Type B pancreatic cell (in vitro differentiated cells): ENCODE data around the gene AGBL5. TPM values are rescaled to one million over a fixed set of nuclear protein-coding genes. Genes with fewer than 3 reads are reported as not detected.

Experiments used
- DNase-seq: peaks from one replicate; pipeline ENCODE4 v3.0.0; 2021; ENCODE audit warnings: mixed read lengths; ENCODE audit not compliant: unreplicated experiment; ENCODE audit errors: extremely low spot score
- H3K27ac Mint-ChIP-seq: 2 replicates; pipeline ENCODE4 v1.8.0; 2021; ENCODE audit warnings: mild to moderate bottlenecking, mixed read lengths
- H3K27me3 Mint-ChIP-seq: 2 replicates; pipeline ENCODE4 v1.8.0; 2021; ENCODE audit warnings: mixed read lengths
- H3K36me3 Mint-ChIP-seq: 2 replicates; pipeline ENCODE4 v1.8.0; 2021; ENCODE audit warnings: mixed read lengths
- H3K4me1 Mint-ChIP-seq: one replicate; pipeline ENCODE4 v1.8.0; 2021; ENCODE audit warnings: mixed read lengths; ENCODE audit not compliant: unreplicated experiment
- H3K4me3 Mint-ChIP-seq: 2 replicates; pipeline ENCODE4 v1.8.0; 2021; ENCODE audit warnings: mild to moderate bottlenecking, mixed read lengths
- H3K9me3 Mint-ChIP-seq: 2 replicates; pipeline ENCODE4 v1.8.0; 2021; ENCODE audit warnings: mixed read lengths
- CTCF ChIP-seq: fragments of 200-600 bp; sonication (generic); conservative IDR thresholded peaks from 2 replicates; pipeline ENCODE4 v1.5.0; 2021; ENCODE audit warnings: antibody characterized with exemption, mild to moderate bottlenecking
- total RNA-seq: library from RNA; stranded (reverse); gene quantifications from 2 replicates; pipeline ENCODE4 v1.2.1, GENCODE V29; 2021; ENCODE audit warnings: low replicate concordance

Gene AGBL5
- total RNA-seq, 1 donor from 2014 or later, result 57.3 TPM

GRCh38 chr2:27019459-27019858 is 32.0 kb upstream of the AGBL5 start:
- H3K27ac Mint-ChIP-seq, result no peak overlapping the region
- H3K4me1 Mint-ChIP-seq, result peaks cover 30% of the 10 kb centered on the region
- TF ChIP-seq CTCF, result no peak
- H3K36me3 Mint-ChIP-seq, result peaks cover 7% of the 10 kb centered on the region
- no peak for DNase-seq
- no peaks in the 10 kb centered on the region for H3K9me3 Mint-ChIP-seq
- no peak overlapping the region for H3K4me3 Mint-ChIP-seq
- H3K27me3 Mint-ChIP-seq, result no peaks in the 10 kb centered on the region

GRCh38 chr2:27019931-27020855 is 31.3 kb upstream of the AGBL5 start:
- H3K36me3 Mint-ChIP-seq, result peaks cover 7% of the 10 kb centered on the region
- H3K27ac Mint-ChIP-seq, result peak overlapping the region; percentile 13
- DNase-seq, result no peak
- peaks cover 30% of the 10 kb centered on the region for H3K4me1 Mint-ChIP-seq
- no peaks in the 10 kb centered on the region for H3K9me3 Mint-ChIP-seq
- H3K27me3 Mint-ChIP-seq, result no peaks in the 10 kb centered on the region
- no peak for TF ChIP-seq CTCF
- no peak overlapping the region for H3K4me3 Mint-ChIP-seq

- peak overlapping the region; percentile 79 for H3K27ac Mint-ChIP-seq
- TF ChIP-seq CTCF, result no peak
- H3K9me3 Mint-ChIP-seq, result no peaks in the 10 kb centered on the region
- no peak for DNase-seq
- H3K4me1 Mint-ChIP-seq, result peaks cover 24% of the 10 kb centered on the region
- no peak overlapping the region for H3K4me3 Mint-ChIP-seq
- H3K27me3 Mint-ChIP-seq, result no peaks in the 10 kb centered on the region
- peaks cover 7% of the 10 kb centered on the region for H3K36me3 Mint-ChIP-seq
Observed at GRCh38 chr2:27021253-27022049, 30.0 kb upstream of the AGBL5 start.

GRCh38 chr2:27023740-27024139 is 27.7 kb upstream of the AGBL5 start:
- Mint-ChIP-seq H3K9me3 (no peaks in the 10 kb centered on the region), H3K4me1 (peaks cover 24% of the 10 kb centered on the region), H3K27me3 (no peaks in the 10 kb centered on the region), H3K27ac (no peak overlapping the region), H3K4me3 (no peak overlapping the region), H3K36me3 (peaks cover 7% of the 10 kb centered on the region)
- DNase-seq, result no peak
- no peak for TF ChIP-seq CTCF

GRCh38 chr2:27024188-27024587 is 27.3 kb upstream of the AGBL5 start:
- H3K27me3 Mint-ChIP-seq, result no peaks in the 10 kb centered on the region
- H3K4me3 Mint-ChIP-seq, result no peak overlapping the region

More at GRCh38 chr2:27024188-27024587, 27.3 kb upstream of the AGBL5 start:
- peaks cover 7% of the 10 kb centered on the region for H3K36me3 Mint-ChIP-seq
- H3K4me1 Mint-ChIP-seq, result peaks cover 24% of the 10 kb centered on the region
- H3K27ac Mint-ChIP-seq, result no peak overlapping the region
- no peak for DNase-seq
- TF ChIP-seq CTCF, result peak; percentile 32
- no peaks in the 10 kb centered on the region for H3K9me3 Mint-ChIP-seq
